ENCODE measurements around the gene FFAR2. TPM values are rescaled to one million over a fixed set of nuclear protein-coding genes. Genes with fewer than 3 reads are reported as not detected.
"Not testable (repeated sequence)": the region's sequence is repeated elsewhere in the genome, so short reads cannot be mapped to it uniquely, and the experiment has no call there.

The FFAR2 gene
- total and polyA plus RNA-seq, 5 donors: 0.11 to 0.63 (median 0.36) TPM; not detected in 1

DNA sequence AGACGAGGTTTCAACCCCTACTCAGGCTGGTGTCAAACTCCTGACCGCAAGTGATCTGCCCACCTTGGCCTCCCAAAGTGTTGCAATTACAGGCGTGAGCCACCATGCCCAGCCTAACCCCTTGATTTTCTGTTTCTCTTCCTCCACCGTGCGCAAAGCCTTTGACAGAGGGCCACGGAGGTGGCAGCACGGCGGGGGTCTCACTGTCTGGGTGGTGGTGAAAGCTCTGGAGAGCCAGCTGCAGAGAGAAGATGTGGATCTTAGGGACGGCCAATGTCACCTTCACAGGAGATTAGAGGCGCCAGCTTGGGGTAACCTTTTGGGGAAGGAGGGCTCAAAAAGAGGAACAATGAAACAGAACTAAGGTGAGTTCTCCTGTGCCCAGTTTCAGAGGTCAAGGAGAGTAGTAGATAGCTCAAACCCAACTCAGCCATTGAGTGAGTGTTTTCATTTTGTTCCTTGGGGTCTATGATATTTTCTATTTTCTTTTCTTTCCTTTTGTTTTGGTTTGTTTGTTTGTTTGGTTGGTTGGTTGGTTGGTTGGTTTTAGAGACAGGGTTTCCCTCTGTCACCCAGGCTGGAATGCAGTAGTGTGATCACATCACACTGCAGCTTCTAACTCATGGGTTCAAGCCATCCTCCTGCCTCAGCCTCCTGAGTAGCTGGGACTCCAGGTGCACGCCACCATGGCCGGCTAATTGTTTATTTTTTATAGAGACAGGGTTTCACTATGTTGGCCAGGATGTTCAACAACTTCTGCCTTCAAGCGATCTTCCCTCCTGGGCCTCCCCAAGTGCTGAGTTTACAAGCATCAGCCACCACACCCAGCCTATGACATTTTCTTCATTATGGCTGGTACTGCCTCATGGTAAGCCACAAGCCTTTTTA, 39.5 kb upstream of the FFAR2 start:
- WGBS: 88% methylated on average over 13 of the region's 13 CpGs
- H3K4me3 ChIP-seq (ENCODE audit: low read length): no peak overlapping the region
- DNase-seq: no peak
- no peaks in the 10 kb centered on the region for H3K4me1 ChIP-seq (ENCODE audit: control insufficient read depth, insufficient read depth, low read length)
- H3K9me3 ChIP-seq (ENCODE audit: control insufficient read depth, low read length): no peaks in the 10 kb centered on the region
- H3K27ac ChIP-seq (ENCODE audit: low read length): no peak overlapping the region
- intact Hi-C loops (cut with DNase I): no loop called here
- no peak for ATAC-seq
- no peaks in the 10 kb centered on the region for H3K27me3 ChIP-seq (ENCODE audit: control insufficient read depth, insufficient read depth)

DNA sequence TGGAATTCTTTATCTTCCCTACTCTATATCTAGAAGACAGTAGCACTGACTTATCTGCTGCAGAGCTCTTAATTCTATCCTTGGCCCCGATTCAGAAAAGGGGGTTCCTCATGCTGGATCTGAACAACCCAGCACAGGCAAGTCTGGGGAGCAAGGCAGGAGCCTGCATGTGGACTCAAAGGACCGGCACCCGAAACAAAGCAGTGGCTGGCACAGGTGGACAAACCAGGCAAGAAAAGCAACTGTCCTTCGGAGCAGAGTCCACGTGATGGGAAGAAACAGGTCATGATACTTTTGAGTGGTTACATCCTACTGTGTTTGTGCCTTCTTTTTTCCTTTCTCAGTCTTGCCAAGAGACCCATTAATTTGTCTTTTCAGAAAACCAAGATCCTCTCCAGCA, 38.9 kb upstream of the FFAR2 start:
- Histone ChIP-seq H3K4me3 (ENCODE audit: low read length) (no peak overlapping the region), H3K4me1 (ENCODE audit: control insufficient read depth, insufficient read depth, low read length) (no peaks in the 10 kb centered on the region), H3K9me3 (ENCODE audit: control insufficient read depth, low read length) (no peaks in the 10 kb centered on the region), H3K27me3 (ENCODE audit: control insufficient read depth, insufficient read depth) (no peaks in the 10 kb centered on the region), H3K27ac (ENCODE audit: low read length) (no peak overlapping the region)
- DNase-seq (no peak), ATAC-seq (no peak)
- intact Hi-C loops (cut with DNase I): no loop called here
- WGBS: 72% methylated on average over 5 of the region's 5 CpGs

DNA sequence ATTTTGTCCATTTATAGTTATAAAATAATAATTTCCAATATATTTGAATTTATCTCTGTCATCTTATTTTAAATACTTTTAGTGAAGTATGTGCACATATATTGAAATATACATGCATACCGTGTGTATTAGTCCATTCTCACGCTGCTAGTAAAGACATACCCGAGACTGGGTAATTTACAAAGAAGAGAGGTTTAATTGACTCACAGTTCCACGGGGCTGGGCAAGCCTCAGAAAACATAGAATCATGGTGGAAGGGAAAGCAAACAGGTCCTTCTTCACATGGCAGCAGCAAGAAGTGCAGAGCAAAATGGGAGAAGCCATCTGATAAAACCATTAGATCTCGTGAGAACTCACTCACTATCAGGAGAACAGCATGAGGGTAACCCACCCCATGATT, 37.6 kb upstream of the FFAR2 start:
- Histone ChIP-seq H3K27ac (ENCODE audit: low read length) (no peak overlapping the region), H3K4me3 (ENCODE audit: low read length) (no peak overlapping the region), H3K9me3 (ENCODE audit: control insufficient read depth, low read length) (no peaks in the 10 kb centered on the region), H3K4me1 (ENCODE audit: control insufficient read depth, insufficient read depth, low read length) (no peaks in the 10 kb centered on the region), H3K27me3 (ENCODE audit: control insufficient read depth, insufficient read depth) (no peaks in the 10 kb centered on the region)
- intact Hi-C loops (cut with DNase I): no loop called here
- no peak for DNase-seq
- 82% methylated on average over 5 of the region's 5 CpGs for WGBS
- ATAC-seq: no peak

DNA sequence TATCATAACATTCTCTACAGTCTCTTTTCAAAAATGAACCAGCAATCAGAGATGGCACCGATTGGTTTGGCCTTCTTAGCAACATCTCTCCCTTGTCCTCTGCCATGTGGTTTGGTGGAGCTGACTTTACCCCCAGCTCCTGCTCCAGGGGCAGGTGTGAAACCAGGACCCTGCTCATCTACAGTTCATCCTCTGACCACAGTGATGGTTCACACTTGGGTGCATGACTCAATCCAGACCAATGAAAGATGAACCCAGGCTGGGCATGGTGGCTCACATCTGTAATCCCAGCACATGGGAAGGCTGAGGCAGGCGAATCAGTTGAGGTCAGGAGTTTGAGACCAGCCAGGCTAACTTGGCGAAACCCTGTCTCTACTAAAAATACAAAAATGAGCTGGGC, 33.6 kb upstream of the FFAR2 start:
- H3K27me3 ChIP-seq (ENCODE audit: control insufficient read depth, insufficient read depth): no peaks in the 10 kb centered on the region
- no peaks in the 10 kb centered on the region for H3K4me1 ChIP-seq (ENCODE audit: control insufficient read depth, insufficient read depth, low read length)
- H3K4me3 ChIP-seq (ENCODE audit: low read length): no peak overlapping the region
- DNase-seq (no peak), ATAC-seq (no peak)
- H3K9me3 ChIP-seq (ENCODE audit: control insufficient read depth, low read length): no peaks in the 10 kb centered on the region
- no peak overlapping the region for H3K27ac ChIP-seq (ENCODE audit: low read length)
- intact Hi-C loops (cut with DNase I): no loop called here
- WGBS: 90% methylated on average over 3 of the region's 3 CpGs

DNA sequence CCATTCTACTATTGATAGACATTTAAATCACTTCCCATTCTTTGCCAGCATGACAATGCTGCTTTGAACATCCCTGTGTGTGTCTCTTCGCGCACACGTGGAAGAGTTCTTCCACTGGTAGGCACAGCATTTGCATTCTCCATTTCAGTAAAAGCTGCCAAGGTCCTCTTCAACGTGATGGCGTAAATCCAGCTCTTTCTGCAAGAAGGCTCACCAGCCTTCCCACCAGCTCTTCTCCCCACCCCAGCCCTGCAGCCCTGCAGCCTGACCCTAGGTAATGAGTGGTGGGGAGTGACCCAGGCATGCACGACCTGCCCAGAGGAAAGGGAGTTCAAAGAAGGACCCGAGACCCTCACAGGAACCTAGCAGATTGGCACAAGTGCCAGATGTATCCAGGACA, 31.7 kb upstream of the FFAR2 start:
- no peak for DNase-seq
- H3K4me3 ChIP-seq (ENCODE audit: low read length): no peak overlapping the region
- no peak for ATAC-seq
- WGBS: 73% methylated on average over 7 of the region's 7 CpGs
- no peaks in the 10 kb centered on the region for H3K4me1 ChIP-seq (ENCODE audit: control insufficient read depth, insufficient read depth, low read length)
- no peak overlapping the region for H3K27ac ChIP-seq (ENCODE audit: low read length)
- intact Hi-C loops (cut with DNase I): loop anchor here in 1 of 4 donors (5.0 kb wide), 1 partner anchor 51 kb away; no protein-coding TSS in a partner anchor
- H3K9me3 ChIP-seq (ENCODE audit: control insufficient read depth, low read length): no peaks in the 10 kb centered on the region
- H3K27me3 ChIP-seq (ENCODE audit: control insufficient read depth, insufficient read depth): no peaks in the 10 kb centered on the region

DNA sequence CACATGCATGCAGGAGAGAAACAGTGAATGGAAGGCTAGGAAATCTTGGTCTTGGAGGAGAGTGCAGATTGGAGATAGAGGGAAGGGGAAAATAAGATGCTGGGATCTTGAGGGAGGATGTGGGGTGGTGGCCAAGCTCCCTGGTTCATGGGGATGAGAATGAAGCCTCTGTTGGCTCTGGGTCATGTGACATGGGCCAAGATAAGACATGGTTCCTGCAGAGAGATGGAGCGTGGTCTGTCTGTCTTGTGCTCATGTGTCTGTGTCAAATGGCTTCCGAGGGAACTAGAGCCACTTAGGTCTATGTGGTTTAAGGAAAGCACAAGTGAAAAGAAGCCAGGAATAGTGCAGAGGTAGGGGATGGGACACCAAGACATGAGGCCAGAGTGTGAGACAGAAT, 30.8 kb upstream of the FFAR2 start:
- Histone ChIP-seq H3K9me3 (ENCODE audit: control insufficient read depth, low read length) (no peaks in the 10 kb centered on the region), H3K27me3 (ENCODE audit: control insufficient read depth, insufficient read depth) (no peaks in the 10 kb centered on the region), H3K4me3 (ENCODE audit: low read length) (no peak overlapping the region), H3K27ac (ENCODE audit: low read length) (no peak overlapping the region), H3K4me1 (ENCODE audit: control insufficient read depth, insufficient read depth, low read length) (no peaks in the 10 kb centered on the region)
- intact Hi-C loops (cut with DNase I): loop anchor here in 1 of 4 donors (5.0 kb wide), 1 partner anchor 50 kb away; no protein-coding TSS in a partner anchor
- DNase-seq (no peak), ATAC-seq (no peak)
- 83% methylated on average over 2 of the region's 2 CpGs for WGBS

DNA sequence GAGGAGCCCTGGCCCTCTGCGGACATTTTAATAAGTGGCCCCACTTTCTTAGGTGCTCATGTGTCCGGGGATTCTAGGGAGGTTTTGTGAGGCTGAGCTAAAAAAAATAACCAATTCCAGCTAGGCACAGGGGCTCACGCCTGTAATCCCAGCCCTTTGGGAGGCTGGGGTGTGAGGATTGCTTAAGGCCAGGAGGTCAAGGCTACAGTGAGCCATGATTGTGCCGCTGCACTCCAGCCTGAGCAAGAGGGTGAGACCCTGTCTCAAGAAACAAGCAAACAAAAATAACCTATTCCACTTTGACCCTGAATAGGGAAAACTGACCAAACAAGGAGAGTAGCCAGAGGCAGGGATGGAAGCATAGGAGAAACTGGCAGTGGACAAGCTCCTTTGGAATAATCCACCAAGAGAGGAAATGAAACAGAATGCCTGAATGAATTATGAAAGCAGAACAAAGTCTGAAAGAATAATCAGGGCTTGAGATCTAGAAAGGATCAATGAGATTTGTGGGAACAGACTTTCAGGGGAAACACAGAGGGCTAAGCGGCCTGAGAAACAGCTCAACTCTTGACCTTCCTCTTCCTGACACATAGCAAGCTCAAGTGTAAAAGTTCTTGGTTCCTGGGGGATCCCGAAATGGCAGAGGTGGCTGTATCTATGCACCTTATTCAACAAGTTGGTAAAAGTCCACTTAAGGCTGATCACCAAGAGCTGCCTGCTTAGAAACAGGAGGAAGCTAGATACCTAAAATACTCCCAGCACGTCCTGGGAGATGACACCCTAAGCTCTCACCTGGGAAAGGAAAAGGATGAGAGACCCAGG, 30.1 kb upstream of the FFAR2 start:
- intact Hi-C loops (cut with DNase I): loop anchor here in 1 of 4 donors (5.0 kb wide), 1 partner anchor 49 kb away; no protein-coding TSS in a partner anchor
- Histone ChIP-seq H3K4me3 (ENCODE audit: low read length) (no peak overlapping the region), H3K9me3 (ENCODE audit: control insufficient read depth, low read length) (no peaks in the 10 kb centered on the region), H3K27ac (ENCODE audit: low read length) (no peak overlapping the region), H3K4me1 (ENCODE audit: control insufficient read depth, insufficient read depth, low read length) (no peaks in the 10 kb centered on the region), H3K27me3 (ENCODE audit: control insufficient read depth, insufficient read depth) (no peaks in the 10 kb centered on the region)
- 72% methylated on average over 7 of the region's 7 CpGs for WGBS
- DNase-seq: no peak
- no peak for ATAC-seq

DNA sequence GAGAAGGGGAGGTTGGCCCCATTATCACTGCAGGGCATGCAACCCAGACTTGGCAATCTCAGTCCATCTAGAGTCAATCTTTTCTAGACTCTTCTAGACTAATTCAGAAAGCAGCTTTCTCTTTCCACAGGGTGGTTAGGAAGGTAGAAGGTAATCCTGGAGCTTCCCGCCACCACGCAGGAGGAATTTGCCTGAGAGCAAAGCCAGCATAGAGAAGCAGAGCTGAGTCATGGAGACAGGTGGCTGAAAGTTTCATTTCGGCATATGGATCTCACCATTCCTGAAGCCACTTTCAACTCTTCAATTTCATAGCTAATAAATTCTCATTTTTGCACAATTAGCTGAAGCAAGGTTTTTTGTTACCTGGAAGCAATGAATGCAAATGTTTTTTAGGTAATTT, 29.0 kb upstream of the FFAR2 start:
- Histone ChIP-seq H3K4me1 (ENCODE audit: control insufficient read depth, insufficient read depth, low read length) (no peaks in the 10 kb centered on the region), H3K4me3 (ENCODE audit: low read length) (no peak overlapping the region), H3K9me3 (ENCODE audit: control insufficient read depth, low read length) (no peaks in the 10 kb centered on the region), H3K27me3 (ENCODE audit: control insufficient read depth, insufficient read depth) (no peaks in the 10 kb centered on the region), H3K27ac (ENCODE audit: low read length) (no peak overlapping the region)
- no peak for ATAC-seq
- WGBS: 86% methylated on average over 3 of the region's 3 CpGs
- DNase-seq: no peak
- intact Hi-C loops (cut with DNase I): loop anchor here in 1 of 4 donors (5.0 kb wide), 1 partner anchor 48 kb away; no protein-coding TSS in a partner anchor

DNA sequence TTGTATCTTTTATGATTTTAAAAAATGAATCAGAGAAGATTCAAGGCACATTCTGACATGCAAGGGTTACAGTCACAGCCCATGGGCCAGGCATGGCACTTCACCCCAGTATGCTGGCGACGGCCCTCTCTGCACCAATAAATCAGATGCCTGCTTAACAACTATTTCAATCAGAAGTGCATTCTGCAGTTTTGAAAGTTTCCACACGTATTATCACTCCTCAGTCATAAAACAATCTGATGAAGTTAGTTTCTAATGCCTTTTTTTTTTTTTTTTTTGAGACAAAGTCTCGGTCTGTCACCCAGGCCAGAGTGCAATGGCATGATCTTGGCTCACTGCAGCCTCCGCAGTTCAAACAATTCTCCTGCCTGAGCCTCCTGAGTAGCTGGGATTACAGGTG, 28.3 kb upstream of the FFAR2 start:
- WGBS: 75% methylated on average over 5 of the region's 5 CpGs
- Histone ChIP-seq H3K27ac (ENCODE audit: low read length) (no peak overlapping the region), H3K27me3 (ENCODE audit: control insufficient read depth, insufficient read depth) (no peaks in the 10 kb centered on the region), H3K4me1 (ENCODE audit: control insufficient read depth, insufficient read depth, low read length) (no peaks in the 10 kb centered on the region), H3K4me3 (ENCODE audit: low read length) (no peak overlapping the region), H3K9me3 (ENCODE audit: control insufficient read depth, low read length) (no peaks in the 10 kb centered on the region)
- ATAC-seq (no peak), DNase-seq (no peak)
- intact Hi-C loops (cut with DNase I): loop anchor here in 1 of 4 donors (5.0 kb wide), 1 partner anchor 47 kb away; no protein-coding TSS in a partner anchor

DNA sequence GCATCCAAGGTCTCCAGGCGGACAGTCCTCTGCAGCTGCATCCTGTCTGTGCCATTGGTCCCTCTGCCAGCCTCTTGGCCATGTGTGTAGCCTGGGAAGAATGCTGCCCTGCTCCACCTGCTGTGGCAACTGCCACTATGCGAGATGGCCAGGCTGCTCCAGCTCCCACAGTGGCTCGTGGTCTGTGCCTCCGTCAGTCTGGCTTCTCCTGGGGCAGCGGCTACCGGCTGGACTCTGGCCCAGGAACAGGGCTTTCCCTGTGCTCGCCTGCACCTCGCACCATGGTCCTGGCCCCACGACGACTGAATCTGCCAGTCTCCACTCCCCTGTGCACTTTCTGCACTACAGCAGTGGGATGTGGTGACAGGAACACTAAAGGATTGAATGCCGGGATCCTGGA, 26.7 kb upstream of the FFAR2 start:
- H3K4me3 ChIP-seq (ENCODE audit: low read length): no peak overlapping the region
- H3K9me3 ChIP-seq (ENCODE audit: control insufficient read depth, low read length): no peaks in the 10 kb centered on the region
- H3K4me1 ChIP-seq (ENCODE audit: control insufficient read depth, insufficient read depth, low read length): no peaks in the 10 kb centered on the region
- no peak for DNase-seq
- no peak overlapping the region for H3K27ac ChIP-seq (ENCODE audit: low read length)
- 64% methylated on average over 11 of the region's 11 CpGs for WGBS
- H3K27me3 ChIP-seq (ENCODE audit: control insufficient read depth, insufficient read depth): no peaks in the 10 kb centered on the region
- intact Hi-C loops (cut with DNase I): no loop called here
- ATAC-seq: no peak

DNA sequence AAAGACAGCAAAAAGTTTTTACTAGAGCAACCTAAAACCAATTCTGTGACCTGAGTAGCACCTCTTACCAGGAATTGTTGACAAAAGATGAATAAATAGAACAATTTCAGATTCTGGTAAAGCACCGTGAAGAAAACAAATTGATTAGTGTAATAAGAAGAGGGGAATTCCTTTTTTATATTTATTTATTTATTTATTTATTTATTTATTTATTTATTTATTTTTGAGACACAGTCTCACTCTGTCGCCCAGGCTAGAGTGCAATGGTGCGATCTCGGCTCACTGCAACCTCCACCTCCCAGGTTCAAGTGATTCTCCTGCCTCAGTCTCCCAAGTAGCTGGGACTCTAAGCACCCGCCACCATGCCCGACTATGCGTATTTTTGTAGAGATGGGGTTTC, 24.7 kb upstream of the FFAR2 start:
- intact Hi-C loops (cut with DNase I); ATAC-seq; H3K27me3 ChIP-seq (ENCODE audit: control insufficient read depth, insufficient read depth); H3K9me3 ChIP-seq (ENCODE audit: control insufficient read depth, low read length); DNase-seq; H3K4me3 ChIP-seq (ENCODE audit: low read length); H3K27ac ChIP-seq (ENCODE audit: low read length); H3K4me1 ChIP-seq (ENCODE audit: control insufficient read depth, insufficient read depth, low read length): not testable (repeated sequence)
- 95% methylated on average over 7 of the region's 7 CpGs for WGBS

Data from right cardiac atrium (tissue), 5 donors.